H1 (cell line): ENCODE measurements around the gene PROCR. TPM values are rescaled to one million over a fixed set of nuclear protein-coding genes. Genes with fewer than 3 reads are reported as not detected.

Experiments
- POLR2A ChIP-seq, 2 experiments: IDR thresholded peaks; 1 replicate in 1 of 2; 2 replicates in 1 of 2; pipeline ENCODE4 v1.6.1; 2011; ENCODE audit warnings: low read depth in 2 of 2, low read length in 2 of 2, mild to moderate bottlenecking in 2 of 2; ENCODE audit errors: control extremely low read depth in 1 of 2
- RXRA ChIP-seq: IDR thresholded peaks from 2 replicates; pipeline ENCODE4 v1.6.1; 2011; ENCODE audit warnings: low read depth, mild to moderate bottlenecking, low read length, moderate library complexity; ENCODE audit not compliant: insufficient read depth
- SIN3A ChIP-seq, 2 experiments: IDR thresholded peaks in 1 of 2; conservative IDR thresholded peaks in 1 of 2; 2 replicates each; pipeline ENCODE4 v1.6.1; 2011 to 2012; ENCODE audit warnings: low read length in 2 of 2, improper control_type of control experiment in 1 of 2, low read depth in 1 of 2, mild to moderate bottlenecking in 1 of 2
- SUZ12 ChIP-seq: fragments of 200-600 bp; sonication (generic); IDR thresholded peaks from 2 replicates; pipeline ENCODE4 v1.6.1; 2012; ENCODE audit warnings: mild to moderate bottlenecking, inconsistent platforms, low read length, moderate library complexity, mixed read lengths
- TAF7 ChIP-seq: optimal IDR thresholded peaks from 2 replicates; pipeline ENCODE3; 2011; ENCODE audit warnings: low read depth, mild to moderate bottlenecking, inconsistent platforms, low read length, moderate library complexity, borderline replicate concordance
- TEAD4 ChIP-seq: IDR thresholded peaks from 2 replicates; pipeline ENCODE4 v1.6.1; 2012; ENCODE audit warnings: low read depth, low read length, inconsistent platforms, mixed read lengths
- polyA plus RNA-seq, 7 experiments: library from polyadenylated mRNA; depleted of rRNA in 3 of 7; stranded (reverse) in 5 of 7; unstranded in 2 of 7; fragments of >200 nt in 5 of 7; fragments of 200-250 nt in 2 of 7; gene quantifications; 1 replicate in 5 of 7; 2 replicates in 1 of 7; 4 replicates in 1 of 7; pipeline versions ENCODE4 v1.2.1 to v1.2.3, GENCODE V29; 2011 to 2013; ENCODE audit warnings: missing spikeins in 2 of 7, mixed read lengths in 2 of 7
- total RNA-seq: library from RNA; stranded (reverse); fragmentation: NEBNext Ultra II Directional; extraction: Animal tissue kit (Norgen Biotek cat#: 25700); gene quantifications from 2 replicates; pipeline ENCODE4 v1.2.1, GENCODE V29; 2021

PROCR gene
- total and polyA plus RNA-seq, 2 of the 8 experiments (the other 6 are each of a cell fraction or from before 2014, with no cell fraction given): 21.3 to 42.9 TPM

DNA sequence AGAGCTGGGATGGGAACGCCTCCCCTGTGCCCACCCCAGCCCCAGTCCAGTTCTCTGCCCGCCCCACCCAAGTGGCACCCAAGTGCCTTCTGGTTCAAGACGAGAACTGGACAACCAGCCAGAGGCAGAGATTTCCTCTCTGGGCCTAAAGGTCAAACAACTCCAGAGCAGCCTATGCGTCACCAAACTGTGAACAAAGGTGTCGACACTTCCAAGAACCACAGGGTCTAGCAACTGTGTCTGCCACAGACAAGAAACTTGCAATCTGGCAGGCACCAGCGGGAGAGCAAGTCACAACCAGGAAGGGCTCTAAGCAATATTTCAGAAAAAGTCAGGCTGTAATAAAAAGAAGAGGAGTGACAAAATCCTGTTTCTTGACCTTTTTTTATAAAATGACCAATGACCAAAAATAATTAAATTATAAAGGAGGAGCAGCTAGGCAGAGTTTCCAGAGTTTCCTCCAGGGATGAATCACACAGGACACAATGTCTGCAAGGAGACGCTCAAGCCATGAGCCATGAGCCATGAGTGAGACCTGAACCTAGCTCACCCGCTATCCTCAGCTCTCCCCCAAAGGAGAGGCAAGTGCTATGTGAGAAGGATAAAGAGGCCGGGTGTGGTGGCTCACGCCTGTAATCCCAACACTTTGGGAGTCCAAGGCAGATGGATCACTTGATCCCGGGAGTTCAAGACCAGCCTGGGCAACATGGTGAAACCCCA, 35.8 kb upstream of the PROCR start (continued):
- TF ChIP-seq TAF7 (no peak), TEAD4 (no peak), POLR2A (IDR thresholded peaks at IDR 0.05; ENCODE audit: control extremely low read depth in 1 of 2, low read depth in 2 of 2, low read length in 2 of 2) (no peak), SIN3A (conservative IDR thresholded peaks at IDR 0.05 in 1 of 2, IDR thresholded peaks at IDR 0.05 in 1 of 2; ENCODE audit: low read depth in 1 of 2, low read length in 2 of 2) (no peak), RXRA (no peak), SUZ12 (no peak)
